GM21786 (cell line): Measurements from ENCODE around the gene C4BPA.

ENCODE experiments used
- ATAC-seq: cut with Tn5 transposase; IDR thresholded peaks from one replicate; pipeline ENCODE4 v1.9.1; 2021; ENCODE audit not compliant: unreplicated experiment

Gene C4BPA

DNA sequence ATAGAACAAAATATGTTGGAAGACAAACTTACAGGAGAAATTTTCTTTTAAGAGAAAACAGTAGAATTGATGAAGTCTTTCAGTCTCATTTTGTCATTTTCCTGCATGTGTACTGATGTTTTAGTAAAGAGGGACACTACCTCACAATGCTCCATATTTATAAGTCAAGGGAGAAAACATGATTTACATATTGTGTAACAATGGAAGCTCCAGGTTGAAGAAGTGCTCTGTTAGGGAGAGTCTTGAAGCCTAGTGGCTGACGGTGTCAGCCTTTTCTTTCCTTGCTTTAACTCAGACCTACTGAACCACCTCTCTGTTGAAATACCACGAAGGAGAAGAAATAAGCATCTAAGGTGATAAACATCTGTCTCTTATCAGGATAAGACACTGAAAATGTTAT, 75.0 kb downstream of the C4BPA start:
- ATAC-seq: no peak

DNA sequence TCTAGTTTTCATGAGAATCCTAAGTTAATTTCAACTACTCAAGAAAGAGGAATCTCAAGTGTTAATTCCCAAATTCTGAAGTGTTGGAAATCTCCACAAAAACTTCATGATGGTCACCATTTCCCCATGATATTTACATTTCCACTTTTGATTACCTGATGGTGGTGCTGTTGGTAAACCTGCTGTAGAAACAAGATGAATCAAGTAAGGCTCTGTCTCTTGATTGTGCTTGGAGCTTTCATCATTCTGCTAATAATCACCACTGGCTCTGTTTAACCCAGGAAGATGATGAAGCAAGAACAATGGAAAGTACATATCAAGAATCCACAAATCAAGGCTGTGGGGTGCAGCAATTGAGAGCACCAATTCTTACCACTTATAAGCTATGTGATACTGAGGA, 77.8 kb downstream of the C4BPA start:
- no peak for ATAC-seq

GRCh38 chr1:207186503-207186902, 82.5 kb downstream of the C4BPA start:
- no peak for ATAC-seq

DNA sequence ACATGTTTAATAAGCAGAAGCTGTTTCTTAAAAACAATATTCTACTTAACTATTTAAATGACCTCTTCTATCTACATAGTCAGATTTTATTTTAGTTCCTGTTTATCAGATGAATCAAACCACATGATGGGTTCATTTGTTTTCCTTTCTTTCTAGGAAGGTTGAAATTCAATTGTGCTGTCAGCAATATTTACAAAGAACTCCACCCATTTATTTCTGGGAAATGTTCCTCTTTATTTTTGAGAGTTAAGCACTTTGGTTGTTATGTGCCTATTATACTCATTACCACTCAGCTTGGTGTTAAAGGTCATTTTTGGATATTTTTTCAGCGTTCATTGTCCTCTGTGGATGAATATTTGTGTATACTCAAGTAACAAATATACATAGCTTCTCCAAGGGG, 84.9 kb downstream of the C4BPA start:
- ATAC-seq: no peak

GRCh38 chr1:207191061-207191460, 87.0 kb downstream of the C4BPA start:
- no peak for ATAC-seq

DNA sequence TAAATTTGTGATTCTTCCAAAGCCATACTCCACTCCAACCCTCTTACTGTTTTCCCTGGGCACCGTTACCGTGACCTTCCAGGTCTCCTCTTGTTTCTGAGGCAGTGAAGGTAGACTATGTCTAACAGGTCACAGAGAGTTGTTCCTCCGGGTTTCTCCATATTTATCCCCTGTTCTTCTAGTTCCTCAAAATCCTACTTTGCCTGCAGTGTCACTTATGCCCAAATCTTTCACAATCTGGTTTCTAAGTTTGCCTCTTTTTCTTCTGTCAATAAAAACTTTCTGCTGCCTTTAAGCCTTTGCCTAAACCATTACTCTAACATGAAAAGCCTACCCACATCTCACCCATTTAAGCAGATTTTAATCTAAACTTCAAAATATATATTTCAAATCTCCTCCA, 87.7 kb downstream of the C4BPA start:
- ATAC-seq: no peak

DNA sequence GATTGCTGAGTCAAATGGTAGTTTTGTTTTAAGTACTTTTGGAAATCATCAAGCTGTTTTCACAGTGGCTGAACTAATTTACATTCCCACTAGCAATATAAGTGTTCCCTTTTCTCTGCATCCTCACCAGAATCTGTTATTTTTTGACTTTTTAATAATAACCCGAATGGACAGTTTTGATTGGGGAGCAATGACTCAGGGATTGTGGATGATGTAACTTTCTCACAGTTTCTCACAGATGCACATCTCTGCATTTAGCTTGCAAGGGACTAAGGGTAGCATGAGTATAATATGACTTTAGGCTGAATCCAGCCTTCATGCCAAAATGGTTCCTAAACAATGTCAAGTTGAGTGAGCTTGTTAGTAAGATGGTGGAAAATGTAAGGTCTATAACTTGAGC, 90.2 kb downstream of the C4BPA start:
- no peak for ATAC-seq
